Endometrial microvascular endothelial cells (primary cell): ENCODE measurements around the gene SPO11. TPM values are rescaled to one million over a fixed set of nuclear protein-coding genes. Genes with fewer than 3 reads are reported as not detected.

Source experiments
- in situ Hi-C: cut with HindIII; loops from 2 replicates; pipeline ENCODE4 v1.10.0; 2017; ENCODE audit warnings: low sequenced_read_pairs, low pct_unique_long_range_greater_than_20kb; ENCODE audit errors: inconsistent ontology term
- total RNA-seq: library from RNA; depleted of rRNA; stranded (reverse); fragments of >200 nt; gene quantifications from one replicate; pipeline ENCODE4 v1.2.3, GENCODE V29; 2015; ENCODE audit errors: inconsistent ontology term

SPO11 gene, protein sequence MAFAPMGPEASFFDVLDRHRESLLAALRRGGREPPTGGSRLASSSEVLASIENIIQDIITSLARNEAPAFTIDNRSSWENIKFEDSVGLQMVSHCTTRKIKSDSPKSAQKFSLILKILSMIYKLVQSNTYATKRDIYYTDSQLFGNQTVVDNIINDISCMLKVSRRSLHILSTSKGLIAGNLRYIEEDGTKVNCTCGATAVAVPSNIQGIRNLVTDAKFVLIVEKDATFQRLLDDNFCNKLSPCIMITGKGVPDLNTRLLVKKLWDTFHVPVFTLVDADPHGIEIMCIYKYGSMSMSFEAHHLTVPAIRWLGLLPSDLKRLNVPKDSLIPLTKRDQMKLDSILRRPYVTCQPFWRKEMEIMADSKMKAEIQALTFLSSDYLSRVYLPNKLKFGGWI
- not detected for total RNA-seq

DNA sequence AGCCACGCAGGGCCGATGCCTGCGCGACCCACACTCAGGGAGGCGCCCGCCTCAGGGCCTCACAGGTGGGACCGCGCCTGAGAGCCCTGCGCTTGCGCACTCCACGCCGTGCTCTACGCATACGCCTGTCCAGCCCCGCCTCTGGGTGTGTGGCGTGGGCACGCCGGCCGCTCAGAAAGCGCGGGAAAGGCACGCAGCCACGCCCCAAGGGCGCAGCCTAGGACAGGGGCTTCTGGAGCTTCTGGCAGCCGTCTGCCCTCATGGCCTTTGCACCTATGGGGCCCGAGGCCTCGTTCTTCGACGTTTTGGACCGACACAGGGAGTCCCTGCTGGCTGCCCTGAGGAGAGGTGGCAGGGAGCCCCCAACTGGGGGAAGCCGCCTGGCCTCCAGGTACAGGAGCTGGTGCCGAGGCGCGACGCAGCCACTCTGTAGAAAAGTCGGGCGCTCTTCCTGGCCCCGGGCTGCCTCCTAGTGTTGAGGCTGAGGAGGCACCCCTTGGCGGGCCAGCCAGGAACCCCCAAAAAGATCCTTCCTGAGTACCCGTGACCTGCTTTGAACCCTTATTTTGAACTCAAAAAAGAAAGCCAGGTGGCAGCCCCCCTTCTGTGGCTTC lies at the start of gene SPO11:
Gene SPO11, plus strand, starts transcription at position 196 of the 614 bp plus-strand sequence. Its CDS starts 65 bp downstream, at position 261.
- in situ Hi-C loops = no loop called here

DNA sequence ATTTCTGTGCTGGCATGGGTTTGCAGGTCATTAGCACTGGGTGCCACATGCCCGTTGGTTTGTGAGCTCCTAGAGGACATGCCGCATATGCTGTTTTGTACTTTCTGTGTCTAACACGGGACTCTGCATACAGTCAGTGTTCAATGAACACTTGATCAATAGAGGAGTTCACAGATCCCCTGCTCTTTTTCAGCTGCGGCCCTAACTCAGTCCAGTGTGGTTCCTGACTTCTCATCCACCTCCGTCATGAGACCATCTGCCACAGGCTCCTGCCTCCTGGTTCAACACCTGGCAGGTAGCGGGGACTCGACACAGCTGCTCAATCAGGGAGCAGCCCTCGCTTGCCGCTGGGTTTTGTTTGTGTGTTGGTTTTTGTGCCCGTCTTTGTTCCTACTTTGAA lies 49.4 kb upstream of the SPO11 start:
- in situ Hi-C loops = no loop called here

DNA sequence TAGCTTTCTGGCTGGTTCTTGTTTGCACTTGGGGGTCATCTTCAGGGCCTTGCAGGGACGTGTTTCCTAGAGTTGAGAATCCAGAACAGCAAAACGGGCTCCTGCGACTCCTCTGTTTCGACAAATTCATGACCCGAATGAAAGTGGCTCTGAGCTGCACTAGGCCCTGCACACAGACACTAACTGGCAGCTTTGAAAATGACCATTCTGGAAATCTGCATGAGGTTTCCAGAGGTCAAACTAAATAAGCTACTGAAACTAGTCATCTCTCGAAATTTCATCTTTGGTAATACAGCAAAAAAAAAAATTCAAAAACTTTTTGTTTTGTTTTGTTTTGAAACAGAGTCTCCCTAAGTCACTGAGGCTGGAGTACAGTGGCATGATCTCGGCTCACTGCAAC lies 47.7 kb upstream of the SPO11 start:
- in situ Hi-C loops = no loop called here

DNA sequence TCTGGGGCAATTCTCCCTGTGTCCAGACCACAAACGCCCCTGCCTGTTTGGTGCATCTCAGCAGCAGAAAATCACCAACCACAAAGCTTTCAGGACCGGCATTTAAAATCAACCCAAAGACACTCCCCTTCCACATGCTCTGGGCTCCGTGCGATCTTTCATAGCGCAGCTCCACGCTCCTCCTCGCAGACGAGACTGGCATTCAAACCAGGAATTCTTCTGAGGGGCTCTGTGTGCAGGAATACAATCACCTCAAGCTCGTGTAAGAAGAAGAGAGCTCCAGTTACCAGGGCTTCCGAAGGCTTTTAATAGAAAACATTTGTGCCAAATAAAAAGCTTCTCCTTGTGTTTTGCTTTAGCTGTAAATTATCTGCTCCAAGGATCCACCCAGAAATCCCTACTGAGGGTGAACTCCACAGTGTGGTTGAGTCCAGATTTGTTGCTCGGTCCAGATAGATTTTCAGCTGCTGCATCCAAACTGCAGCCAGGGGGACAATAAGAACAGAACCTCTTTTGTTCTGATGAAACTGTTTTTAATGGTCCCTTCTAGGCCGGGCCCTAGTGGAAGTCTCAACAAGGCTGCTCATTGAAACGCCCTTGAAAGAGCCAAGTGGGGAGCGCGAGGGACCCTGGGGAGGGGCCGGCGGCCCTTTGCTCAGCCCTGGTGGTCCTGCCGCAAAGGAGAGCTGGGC lies 46.8 kb upstream of the SPO11 start:
- in situ Hi-C loops = no loop called here

DNA sequence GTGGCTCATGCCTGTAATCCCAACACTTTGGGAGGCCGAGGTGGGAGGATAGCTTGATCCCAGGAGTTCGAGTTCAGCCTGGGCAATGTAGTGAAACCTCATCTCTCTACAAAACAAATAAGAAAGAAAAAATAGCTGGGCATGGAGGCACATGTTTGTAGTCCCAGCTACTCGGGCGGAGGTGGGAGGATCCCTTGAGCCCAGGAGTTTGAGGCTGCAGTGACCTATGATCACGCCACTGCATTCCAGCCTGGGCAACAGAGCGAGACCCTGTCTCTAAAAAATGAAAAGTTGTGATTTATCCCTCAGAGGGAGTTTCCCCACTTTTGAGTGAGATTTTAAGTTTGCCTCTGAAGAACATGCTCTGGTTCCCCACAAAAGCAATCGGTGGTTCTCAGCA lies 45.7 kb upstream of the SPO11 start:
- in situ Hi-C loops = no loop called here

DNA sequence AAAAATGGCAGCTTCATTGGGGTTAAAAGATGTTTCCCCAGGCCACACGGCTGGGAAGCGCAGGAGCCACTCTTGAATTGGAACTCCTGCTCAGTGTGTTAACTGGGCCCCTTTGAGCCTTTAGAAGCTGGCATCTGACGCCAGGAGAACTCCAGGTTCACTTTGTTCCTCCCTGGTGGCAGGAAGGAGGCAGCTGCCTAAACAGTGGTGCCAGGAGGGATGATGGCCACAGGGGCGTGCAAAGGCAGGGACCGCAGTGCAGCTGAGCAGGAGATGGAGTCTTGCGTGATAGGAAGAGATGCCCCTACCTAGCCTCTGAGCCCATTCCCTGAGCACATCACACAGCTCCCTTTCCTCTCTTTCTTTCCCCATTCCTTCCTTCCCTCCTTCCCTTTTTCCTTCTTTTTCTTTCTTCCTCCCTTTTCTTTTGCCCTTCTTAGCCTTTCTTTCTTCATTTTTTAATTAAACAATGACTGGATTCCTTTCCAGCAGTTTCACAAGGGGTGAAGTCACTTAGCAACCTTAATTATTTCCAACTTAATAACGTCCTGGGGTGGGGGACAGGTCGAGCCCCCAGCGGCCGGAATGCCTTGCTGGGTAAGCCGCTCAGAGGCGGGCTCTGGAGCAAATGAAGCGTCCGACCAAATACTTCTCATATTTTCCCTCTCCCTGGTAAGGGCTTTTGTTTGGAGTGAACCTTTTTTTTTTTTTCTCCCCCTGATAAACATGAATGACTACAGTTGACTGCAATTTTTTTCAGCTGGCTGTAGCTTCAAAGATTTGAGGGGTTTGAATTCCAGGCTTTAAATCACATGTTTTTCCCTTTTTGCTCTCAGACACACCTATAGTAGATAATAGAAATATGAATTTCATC lies 42.4 kb upstream of the SPO11 start:
- in situ Hi-C loops = no loop called here

DNA sequence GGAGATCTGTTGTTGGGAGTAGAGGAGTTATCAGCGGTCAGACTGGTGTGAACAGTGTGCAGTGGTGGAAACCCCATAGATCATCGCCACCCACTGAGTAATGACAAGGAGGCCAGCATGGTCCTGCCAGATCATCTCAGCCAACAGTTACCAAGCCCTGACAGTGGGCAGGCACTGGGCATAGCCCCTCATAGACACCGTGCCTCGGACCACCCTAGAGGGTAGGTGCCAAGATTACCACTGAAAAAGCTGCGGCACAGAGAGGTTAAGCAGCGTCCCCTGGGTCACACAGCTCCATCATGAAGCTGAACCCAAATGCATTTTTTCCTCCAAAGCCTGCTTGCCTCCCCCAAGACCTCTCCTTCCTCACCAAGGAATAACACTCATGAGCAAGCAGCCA lies 41.7 kb upstream of the SPO11 start:
- in situ Hi-C loops = no loop called here

DNA sequence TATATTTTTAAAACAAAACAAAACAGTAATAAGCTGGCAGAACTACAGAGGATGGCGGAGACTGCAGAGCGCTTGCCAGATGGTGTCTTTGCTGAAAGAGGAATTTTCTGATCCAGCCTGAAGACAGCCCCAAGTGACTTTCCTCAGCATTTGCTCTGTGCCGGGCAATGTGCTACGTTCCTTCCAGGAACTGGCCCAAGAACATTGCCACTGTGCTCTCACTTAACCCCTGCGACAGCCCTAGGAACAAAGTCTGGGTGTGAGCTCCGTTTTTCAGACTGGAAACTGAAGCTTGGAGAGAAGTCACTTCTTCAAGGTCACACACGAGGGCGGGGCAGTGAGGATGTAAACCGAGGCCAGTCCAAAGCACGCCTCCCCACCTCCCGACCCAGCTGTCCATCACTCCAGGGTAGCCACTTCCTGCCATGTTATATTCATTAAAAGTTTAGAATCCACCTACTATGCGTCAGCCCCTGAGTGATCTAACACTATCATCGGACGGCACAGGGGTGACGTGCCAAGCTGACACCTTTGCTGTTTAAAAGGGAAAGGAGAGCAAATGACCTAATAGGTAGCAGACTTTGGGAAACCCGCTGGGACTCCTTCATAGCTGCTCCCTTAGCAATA lies 40.8 kb upstream of the SPO11 start:
- in situ Hi-C loops = no loop called here

DNA sequence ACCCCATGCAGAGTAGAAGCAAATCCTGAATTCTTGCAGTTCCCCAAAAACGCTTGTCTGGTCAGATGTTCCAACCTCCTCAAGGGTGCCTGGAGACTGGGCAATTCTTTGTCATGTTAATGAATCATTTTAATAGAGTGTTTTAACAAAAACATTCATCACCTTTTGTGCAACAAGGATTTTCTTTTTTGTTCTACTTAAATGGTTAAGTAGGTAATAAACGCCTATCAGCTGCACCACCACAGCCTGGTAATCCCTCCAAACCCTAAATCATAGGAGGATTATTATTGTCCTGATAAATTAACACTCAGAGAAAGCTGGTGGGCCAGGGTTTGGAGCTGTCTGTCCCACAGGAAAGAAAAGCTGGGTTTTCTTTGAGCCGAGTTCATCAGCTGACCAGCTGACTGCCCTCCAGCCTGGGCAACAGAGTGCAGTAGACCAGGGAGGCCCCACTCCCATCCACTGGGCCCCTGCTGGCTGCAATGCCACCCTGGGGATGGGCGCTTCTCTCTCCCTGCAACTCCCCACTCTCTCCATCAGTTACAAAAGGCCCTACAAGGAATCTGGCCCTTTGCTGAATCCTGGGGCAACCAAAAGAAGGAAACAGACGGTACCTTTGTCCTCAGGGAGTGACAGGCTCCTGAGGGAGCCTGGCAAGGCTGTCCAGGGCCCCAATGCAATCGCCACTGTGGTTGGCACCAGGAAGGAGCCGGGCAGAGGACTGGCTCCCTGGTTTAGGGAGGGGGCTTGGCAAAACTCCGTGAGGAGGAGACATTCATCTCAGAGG lies 40.0 kb upstream of the SPO11 start:
- in situ Hi-C loops = no loop called here

DNA sequence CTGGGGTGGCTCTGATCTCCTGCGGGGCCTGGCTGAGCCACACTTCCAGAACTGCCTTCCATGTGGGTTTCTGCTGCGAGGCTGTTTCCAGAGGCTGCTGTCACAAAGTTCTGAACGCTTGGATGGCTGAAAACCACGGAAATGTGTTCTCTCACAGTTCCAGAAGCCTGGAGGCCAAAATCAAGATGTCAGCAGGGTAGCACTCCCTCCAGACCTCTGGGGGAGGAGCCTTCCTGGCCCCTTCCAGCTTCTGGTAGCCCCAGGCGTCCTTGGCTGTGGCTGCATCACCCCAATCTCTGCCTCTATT lies 39.5 kb upstream of the SPO11 start:
- in situ Hi-C loops = no loop called here

DNA sequence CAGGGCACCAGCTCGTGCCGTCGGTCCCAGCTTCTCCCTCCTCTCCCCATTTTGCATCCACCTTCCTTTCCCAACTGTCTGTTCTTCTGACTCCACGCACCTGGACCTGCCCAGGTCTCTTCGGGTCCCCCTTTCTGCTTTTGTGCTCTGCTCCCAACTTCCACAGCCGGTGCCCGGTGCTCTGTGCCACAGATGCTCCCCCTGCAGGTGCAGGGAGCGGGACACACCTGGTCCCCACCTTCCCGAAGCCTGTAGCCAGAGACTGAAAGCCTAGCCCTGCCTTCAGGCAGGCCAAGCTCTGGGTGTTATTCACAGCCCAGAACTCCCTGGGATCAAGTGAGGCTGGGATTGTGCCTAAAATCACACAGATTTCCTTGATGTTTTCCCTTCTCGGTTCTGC lies 38.6 kb upstream of the SPO11 start:
- in situ Hi-C loops = no loop called here

DNA sequence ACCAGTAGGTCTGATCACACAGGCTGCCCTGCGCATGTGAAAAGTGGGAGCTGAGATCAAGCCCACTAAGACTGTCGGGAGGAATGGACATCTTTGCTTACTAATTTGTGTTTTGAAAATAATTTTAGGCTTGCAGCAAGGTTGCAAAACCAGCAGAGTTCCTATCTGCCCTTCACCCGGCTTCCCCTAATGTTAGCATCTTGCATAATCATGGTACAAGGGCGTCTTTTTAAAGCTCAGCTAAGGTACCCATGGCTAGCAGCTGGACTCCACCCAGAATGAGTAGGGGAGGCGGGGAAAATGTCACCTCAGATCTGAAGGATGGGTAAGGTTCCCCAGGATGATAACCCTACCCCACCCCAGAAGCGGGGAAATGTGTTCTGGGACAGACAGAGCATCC lies 37.9 kb upstream of the SPO11 start:
- in situ Hi-C loops = no loop called here

DNA sequence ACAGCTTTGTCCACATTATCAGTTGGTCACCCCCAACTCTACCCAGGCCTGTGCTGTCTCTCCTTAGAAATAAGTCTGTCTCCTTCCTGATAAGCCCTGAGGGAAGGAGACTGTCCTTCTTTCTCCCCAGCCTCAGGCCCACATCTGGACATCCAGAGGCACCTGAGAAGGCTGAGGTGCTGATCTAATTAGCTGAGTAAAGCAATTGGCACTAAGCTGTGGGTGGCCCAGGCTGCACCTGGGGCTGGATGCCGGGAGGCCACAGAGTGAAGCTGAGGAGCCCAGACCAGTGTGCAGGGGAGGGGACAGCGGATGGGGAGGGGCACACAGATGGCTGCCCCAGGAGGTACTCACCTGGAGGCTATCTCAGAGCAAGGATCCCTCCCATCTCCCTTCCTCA lies 37.0 kb upstream of the SPO11 start:
- in situ Hi-C loops = no loop called here

DNA sequence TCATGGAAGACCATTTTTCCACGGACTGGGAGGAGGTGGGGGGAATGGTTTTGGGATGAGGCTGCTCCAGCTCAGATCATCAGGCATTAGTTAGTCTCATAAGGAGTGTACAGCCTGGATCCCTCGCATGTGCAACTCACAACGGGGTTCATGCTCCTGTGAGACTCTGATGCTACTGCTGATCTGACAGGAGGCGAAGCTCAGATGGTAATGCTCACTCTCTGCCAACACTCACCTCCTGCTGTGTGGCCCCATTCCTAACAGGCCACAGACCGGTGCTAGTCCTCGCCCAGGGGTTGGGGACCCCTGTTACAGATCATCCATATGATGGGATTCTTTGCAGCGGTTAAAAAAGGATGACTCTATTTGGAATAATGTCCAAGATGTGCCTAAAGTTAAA lies 35.6 kb upstream of the SPO11 start:
- in situ Hi-C loops = no loop called here

DNA sequence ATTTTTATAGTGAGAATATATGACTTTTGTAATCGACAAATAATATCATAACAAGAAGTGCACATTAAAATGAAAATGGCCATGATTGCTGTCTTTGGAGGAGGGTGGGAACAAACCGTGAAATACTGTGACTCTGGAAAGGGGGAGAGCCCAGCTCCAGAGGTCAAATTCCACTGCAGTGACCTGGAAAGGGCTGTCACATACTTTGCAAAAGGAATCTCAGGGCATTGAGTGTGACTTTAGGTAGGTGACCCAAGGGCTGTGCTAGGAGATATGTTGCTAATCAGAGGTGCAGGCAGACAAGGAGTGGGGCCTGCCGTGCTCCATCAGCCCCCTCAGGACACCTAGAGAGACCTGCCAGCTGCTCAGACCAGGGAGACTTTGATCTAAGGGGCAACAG lies 35.1 kb upstream of the SPO11 start:
- in situ Hi-C loops = no loop called here

DNA sequence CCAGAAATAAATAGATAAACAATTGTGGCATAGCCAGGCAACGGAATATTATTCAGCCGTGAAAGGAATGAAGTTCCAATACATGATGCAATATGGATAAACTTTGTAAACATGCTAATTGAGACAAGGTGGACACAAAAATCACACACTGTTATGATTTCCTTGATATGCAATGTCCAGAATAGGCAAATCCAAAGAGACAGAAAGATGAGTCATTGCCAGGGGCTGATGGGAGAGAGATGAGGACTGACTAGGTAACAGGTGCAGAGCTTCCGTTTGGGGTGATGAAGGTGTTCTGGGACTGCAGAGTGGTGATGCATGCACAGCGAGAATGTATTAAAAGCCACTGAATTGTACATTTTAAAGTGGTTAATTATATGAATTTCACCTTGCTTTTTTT lies 31.1 kb upstream of the SPO11 start:
- in situ Hi-C loops = no loop called here

DNA sequence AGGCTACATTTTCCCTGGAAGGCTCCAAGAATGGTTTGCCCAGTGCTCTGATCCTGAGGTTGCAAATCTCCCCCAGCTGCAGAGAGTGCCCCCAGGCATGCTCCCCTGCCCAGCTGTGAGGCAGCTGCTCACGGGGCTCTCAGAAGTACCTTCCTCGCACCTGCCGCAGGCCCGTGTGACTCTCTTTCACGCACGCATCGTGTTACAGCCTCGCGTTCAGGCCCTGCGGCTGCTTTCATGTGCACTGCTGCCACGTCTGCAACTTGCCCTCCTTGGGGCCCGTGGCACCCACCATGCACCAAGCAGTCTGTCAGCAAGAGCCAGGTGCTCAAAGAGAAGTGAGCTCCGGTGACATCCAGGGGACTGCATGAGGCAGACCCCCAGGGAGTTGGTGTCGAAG lies 28.6 kb upstream of the SPO11 start:
- in situ Hi-C loops = no loop called here

DNA sequence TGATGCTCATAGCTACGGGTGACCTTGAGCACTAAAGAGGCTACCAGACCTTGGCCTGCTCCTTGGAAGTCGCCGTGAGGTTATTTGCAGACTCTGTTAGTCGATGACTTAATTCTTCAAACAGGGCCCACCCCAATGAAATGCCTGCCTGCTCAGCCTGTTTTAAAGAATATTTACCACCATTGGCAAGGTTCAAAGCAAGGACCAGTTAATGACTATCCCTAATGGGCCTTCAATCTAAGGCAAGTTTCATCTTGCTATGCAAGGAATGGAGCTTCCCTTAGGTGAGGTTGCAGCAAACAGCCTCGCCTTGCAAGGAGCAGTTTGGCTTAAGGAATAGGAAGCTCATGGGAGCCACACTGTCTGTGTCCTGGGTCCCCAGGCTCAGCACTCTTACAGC lies 22.9 kb upstream of the SPO11 start:
- in situ Hi-C loops = no loop called here
